Gastrocnemius medialis (tissue), 4 donors: ENCODE measurements around the gene ZNF672. TPM values are rescaled to one million over a fixed set of nuclear protein-coding genes. Genes with fewer than 3 reads are reported as not detected.

Source experiments
- ATAC-seq, 2 donors: fragments of 150-250 bp; one replicate each; pipeline ENCODE4 v1.9.1; 2016
- DNase-seq, 2 donors: peaks; one replicate each; pipeline ENCODE4 v3.0.0-alpha.2; 2019
- H3K27ac ChIP-seq, 4 donors: fragments of 200-600 bp; sonication (generic); 1 replicate in 1 of 4; 2 replicates in 3 of 4; pipeline ENCODE4 v1.5.1; 2016 to 2018; ENCODE audit warnings: mild to moderate bottlenecking in 2 of 4, moderate library complexity in 1 of 4
- H3K27me3 ChIP-seq, 3 donors: fragments of 200-600 bp; sonication (generic) in 2 of 3; 1 replicate in 1 of 3; 2 replicates in 2 of 3; pipeline versions ENCODE4 v1.5.1 to v1.6.0; 2016 to 2019; ENCODE audit warnings: mild to moderate bottlenecking in 1 of 3, moderate library complexity in 1 of 3
- H3K36me3 ChIP-seq, 2 donors: fragments of 200-600 bp; sonication (generic) in 1 of 2; one replicate each; pipeline ENCODE4 v1.5.1; 2017 to 2018
- H3K4me1 ChIP-seq, 2 donors: fragments of 200-600 bp; sonication (generic) in 1 of 2; one replicate each; pipeline ENCODE4 v1.5.1; 2016 to 2017; ENCODE audit warnings: mild to moderate bottlenecking in 2 of 2
- H3K4me3 ChIP-seq, 4 donors: fragments of 200-600 bp; sonication (generic) in 3 of 4; 1 replicate in 1 of 4; 2 replicates in 3 of 4; pipeline ENCODE4 v1.5.1; 2016 to 2019; ENCODE audit warnings: mild to moderate bottlenecking in 2 of 4
- H3K9me3 ChIP-seq, 3 donors: fragments of 200-600 bp; sonication (generic) in 2 of 3; 1 replicate in 1 of 3; 2 replicates in 2 of 3; pipeline ENCODE4 v1.5.1; 2016 to 2019
- CTCF ChIP-seq, 5 experiments: fragments of 450-650 bp in 3 of 5; fragments of 200-600 bp in 2 of 5; sonication (generic) in 2 of 5; IDR thresholded peaks in 4 of 5; conservative IDR thresholded peaks in 1 of 5; 1 replicate in 4 of 5; 2 replicates in 1 of 5; pipeline ENCODE4 v1.5.1; 2016 to 2019; ENCODE audit warnings: antibody characterized with exemption in 5 of 5, mild to moderate bottlenecking in 3 of 5, moderate library complexity in 3 of 5
- POLR2A ChIP-seq, 2 donors: fragments of 450-650 bp; IDR thresholded peaks; one replicate each; pipeline ENCODE4 v1.6.1; 2017; ENCODE audit warnings: antibody characterized with exemption in 2 of 2, mild to moderate bottlenecking in 2 of 2, moderate library complexity in 2 of 2
- in situ Hi-C, 4 donors: fragments of 200-750 bp; cut with MboI; loops; one replicate each; pipeline versions ENCODE4 v1.15.0 to v1.8.0; 2017; ENCODE audit warnings: low sequenced_read_pairs in 4 of 4
- intact Hi-C: fragments of 100-400 bp; cut with DNase I; formaldehyde crosslinking; loops from one replicate; pipeline ENCODE4 v1.15.1; 2023; ENCODE audit warnings: low total_unique reads
- total RNA-seq, 4 donors: library from RNA; depleted of rRNA; stranded (reverse); fragments of >200 nt; gene quantifications; one replicate each; pipeline versions ENCODE4 v1.1.0 to v1.2.3, GENCODE V29; 2016

ZNF672 gene
- total RNA-seq, 4 donors from 2014 or later = 41.9 to 81.0 (median 59.0) TPM

DNA sequence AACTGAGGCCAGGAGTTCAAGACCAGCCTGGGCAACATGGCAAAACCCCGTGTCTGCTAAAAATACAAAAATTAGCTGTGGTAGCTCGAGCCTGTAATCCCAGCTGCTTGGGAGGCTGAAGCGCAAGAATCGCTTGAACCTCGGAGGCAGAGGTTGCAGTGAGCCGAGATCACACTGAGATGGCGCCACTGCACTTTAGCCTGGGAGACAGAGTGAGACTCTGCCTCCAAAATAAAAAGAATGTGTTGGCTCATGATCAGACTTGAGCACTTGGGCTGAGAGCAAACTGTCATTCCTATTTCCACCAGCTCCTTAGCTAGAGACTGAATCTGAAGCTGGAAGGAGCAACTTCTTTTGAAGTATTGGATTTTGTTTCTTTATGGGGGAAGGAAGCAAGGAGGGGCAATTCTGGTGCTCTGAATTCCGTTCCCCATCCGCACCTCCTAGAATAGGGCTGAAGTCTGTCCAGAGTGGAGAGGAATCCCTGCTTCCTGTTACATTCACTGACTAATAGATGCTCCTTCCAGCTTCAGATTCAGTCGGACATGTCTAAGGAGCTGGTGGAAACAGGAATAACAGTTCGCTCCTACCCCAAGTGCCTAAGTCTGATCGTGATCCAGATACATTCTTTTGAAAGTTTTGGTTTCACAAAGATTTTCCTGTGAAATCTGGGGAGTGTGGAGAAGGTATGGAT, 3.8 kb downstream of the ZNF672 start:
- Histone ChIP-seq H3K36me3 (peaks cover 0 to 24% of the 10 kb centered on the region in 2 donors), H3K9me3 (no peaks in the 10 kb centered on the region), H3K27ac (peak overlapping the region; percentile 35 to 99 (median 74)), H3K4me3 (no peak overlapping the region), H3K27me3 (no peaks in the 10 kb centered on the region), H3K4me1 (peaks cover 55 to 59% of the 10 kb centered on the region in 2 donors)
- no peak for TF ChIP-seq POLR2A (IDR thresholded peaks at IDR 0.05)
- TF ChIP-seq CTCF (IDR thresholded peaks at IDR 0.05 in 4 of 5, conservative IDR thresholded peaks at IDR 0.05 in 1 of 5) = peak in 3 of 5 experiments; percentile 26 to 42 (median 29)
- in situ Hi-C loops (no loop called here), intact Hi-C loops (no loop called here)
- DNase-seq (peak in 1 of 2 donors; percentile 56), ATAC-seq (no peak)

GRCh38 chr1:248842781-248843331, 4.8 kb downstream of the ZNF672 start:
- ATAC-seq (no peak), DNase-seq (no peak)
- Histone ChIP-seq H3K27ac (peak overlapping the region; percentile 64 to 99 (median 74)), H3K9me3 (no peaks in the 10 kb centered on the region), H3K4me3 (no peak overlapping the region), H3K4me1 (peaks cover 47 to 52% of the 10 kb centered on the region in 2 donors), H3K27me3 (no peaks in the 10 kb centered on the region), H3K36me3 (peaks cover 0 to 30% of the 10 kb centered on the region in 2 donors)
- TF ChIP-seq POLR2A (IDR thresholded peaks at IDR 0.05) = no peak
- in situ Hi-C loops = no loop called here
- intact Hi-C loops = no loop called here

DNA sequence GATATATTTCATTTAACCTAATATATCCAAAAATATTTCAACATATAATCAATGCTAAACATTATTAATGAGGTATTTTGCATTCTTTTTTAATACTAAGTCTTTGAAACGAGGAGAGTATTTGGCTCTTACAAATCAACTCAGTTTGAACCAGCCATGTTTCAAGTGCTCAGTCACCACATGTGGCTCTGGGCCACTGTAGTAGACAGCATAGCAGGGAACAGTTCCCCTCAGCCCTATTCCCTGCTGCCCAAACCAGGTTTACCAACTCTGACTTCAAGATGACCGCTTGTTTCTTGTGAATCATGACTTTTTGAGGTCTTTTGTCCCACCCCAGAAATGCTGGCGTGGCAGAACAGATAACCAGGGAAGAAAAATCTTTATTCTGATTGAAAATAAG, 5.7 kb downstream of the ZNF672 start:
- no peak overlapping the region for H3K4me3 ChIP-seq
- peaks cover 0 to 39% of the 10 kb centered on the region in 2 donors for H3K36me3 ChIP-seq
- intact Hi-C loops (no loop called here), in situ Hi-C loops (no loop called here)
- ATAC-seq (peak in 1 of 2 donors; percentile 32), DNase-seq (no peak)
- TF ChIP-seq POLR2A (IDR thresholded peaks at IDR 0.05) (no peak), CTCF (IDR thresholded peaks at IDR 0.05 in 4 of 5, conservative IDR thresholded peaks at IDR 0.05 in 1 of 5) (no peak)
- H3K27me3 ChIP-seq = no peaks in the 10 kb centered on the region
- peak overlapping the region; percentile 64 to 99 (median 74) for H3K27ac ChIP-seq
- no peaks in the 10 kb centered on the region for H3K9me3 ChIP-seq
- peaks cover 47 to 52% of the 10 kb centered on the region in 2 donors for H3K4me1 ChIP-seq

DNA sequence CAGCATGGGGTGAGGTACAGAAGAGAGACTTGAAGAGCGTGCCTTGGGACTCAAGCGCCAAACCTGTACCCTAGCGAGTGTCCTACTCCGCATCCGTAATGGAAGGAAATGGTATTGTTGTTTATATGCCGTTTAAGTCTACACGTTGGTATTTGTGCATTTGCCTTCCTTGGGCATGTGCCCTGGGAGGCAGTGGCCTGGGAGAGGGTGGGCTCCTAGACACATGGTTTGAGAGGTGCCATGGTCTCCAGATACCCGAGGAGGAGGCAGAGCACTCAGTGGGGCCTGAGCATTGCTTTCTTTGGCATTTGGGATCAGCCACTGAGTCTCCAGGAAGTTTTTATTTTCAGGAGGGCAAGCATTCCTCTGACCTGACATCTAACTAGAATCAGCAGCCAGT, 6.5 kb downstream of the ZNF672 start:
- peak overlapping the region; percentile 64 to 99 (median 74) for H3K27ac ChIP-seq
- intact Hi-C loops = no loop called here
- H3K4me1 ChIP-seq = peaks cover 40 to 47% of the 10 kb centered on the region in 2 donors
- H3K4me3 ChIP-seq = no peak overlapping the region
- H3K9me3 ChIP-seq = no peaks in the 10 kb centered on the region
- H3K36me3 ChIP-seq = peaks cover 0 to 47% of the 10 kb centered on the region in 2 donors
- H3K27me3 ChIP-seq = no peaks in the 10 kb centered on the region
- ATAC-seq (no peak), DNase-seq (no peak)
- in situ Hi-C loops = no loop called here
- TF ChIP-seq CTCF (IDR thresholded peaks at IDR 0.05 in 4 of 5, conservative IDR thresholded peaks at IDR 0.05 in 1 of 5) (no peak), POLR2A (IDR thresholded peaks at IDR 0.05) (no peak)

- DNase-seq (no peak), ATAC-seq (no peak)
- Histone ChIP-seq H3K36me3 (peaks cover 0 to 57% of the 10 kb centered on the region in 2 donors), H3K27ac (no peak overlapping the region), H3K9me3 (no peaks in the 10 kb centered on the region), H3K4me1 (peaks cover 19 to 23% of the 10 kb centered on the region in 2 donors), H3K27me3 (no peaks in the 10 kb centered on the region), H3K4me3 (no peak overlapping the region)
- in situ Hi-C loops = no loop called here
- intact Hi-C loops = no loop called here
- no peak for TF ChIP-seq POLR2A (IDR thresholded peaks at IDR 0.05)
- no peak for TF ChIP-seq CTCF (IDR thresholded peaks at IDR 0.05 in 4 of 5, conservative IDR thresholded peaks at IDR 0.05 in 1 of 5)
These were observed 9.3 kb downstream of the ZNF672 start for GRCh38 chr1:248847181-248847955.
